Psoas muscle (tissue), 8 donors: ENCODE measurements around the gene PIGP. TPM values are rescaled to one million over a fixed set of nuclear protein-coding genes. Genes with fewer than 3 reads are reported as not detected.
"Not testable (repeated sequence)": the region's sequence is repeated elsewhere in the genome, so short reads cannot be mapped to it uniquely, and the experiment has no call there.

ENCODE experiments used
- ATAC-seq, 4 donors: fragments of 200-7000 bp; cut with Tn5 transposase; one replicate each; pipeline ENCODE4 v1.9.1; 2020; ENCODE audit warnings: moderate library complexity in 3 of 4, mild to moderate bottlenecking in 2 of 4
- DNase-seq, 2 donors: peaks; one replicate each; pipeline ENCODE4 v3.0.0-alpha.2; 2020
- H3K27ac ChIP-seq: fragments of 200-600 bp; one replicate; pipeline ENCODE4 v1.8.0; 2022
- H3K27me3 ChIP-seq, 3 donors: fragments of 200-600 bp in 1 of 3; one replicate each; pipeline versions ENCODE4 v1.6.1 to v1.8.0; 2013 to 2022; ENCODE audit warnings: low read length in 2 of 3, mild to moderate bottlenecking in 2 of 3, moderate library complexity in 1 of 3; ENCODE audit not compliant: insufficient read depth in 3 of 3
- H3K36me3 ChIP-seq, 2 donors: fragments of 200-600 bp in 1 of 2; one replicate each; pipeline versions ENCODE4 v1.6.1 to v1.8.0; 2013 to 2022; ENCODE audit warnings: low read depth in 1 of 2, mild to moderate bottlenecking in 1 of 2, moderate library complexity in 1 of 2; ENCODE audit not compliant: insufficient read depth in 1 of 2
- H3K4me1 ChIP-seq: fragments of 200-600 bp; one replicate; pipeline ENCODE4 v1.8.0; 2022
- H3K4me3 ChIP-seq: fragments of 200-600 bp; one replicate; pipeline ENCODE4 v1.8.0; 2022; ENCODE audit warnings: mild to moderate bottlenecking
- H3K9me3 ChIP-seq: fragments of 200-600 bp; one replicate; pipeline ENCODE4 v1.8.0; 2022
- CTCF ChIP-seq: fragments of 200-600 bp; IDR thresholded peaks from one replicate; pipeline ENCODE4 v1.8.0; 2022; ENCODE audit warnings: antibody characterized with exemption
- WGBS, 3 donors: extraction: QIAGEN DNeasy Blood & Tissue Kit; methylation state at CpG; one replicate each; pipeline versions ENCODE4 v1.1.6 to v1.1.7; 2013; 5-methylcytosine and 5-hydroxymethylcytosine counted together
- intact Hi-C, 2 donors: fragments of 100-400 bp; cut with DNase I; formaldehyde crosslinking; loops; one replicate each; pipeline versions ENCODE4 v1.11.0 to v1.14.2; 2022
- polyA plus RNA-seq, 3 donors: library from polyadenylated mRNA; stranded (reverse); fragments of 200-250 nt; gene quantifications; one replicate each; pipeline ENCODE4 v1.2.3, GENCODE V29; 2013
- total RNA-seq, 4 donors: library from RNA; stranded (reverse); fragmentation: NEBNext Ultra II Directional in 2 of 4; extraction: Animal tissue kit (Norgen Biotek cat#: 25700) in 2 of 4; gene quantifications; one replicate each; pipeline versions ENCODE4 v1.2.1 to v1.2.4, GENCODE V29; 2021 to 2023
- donor health status: healthy with polysubstance abuse.
- donor health status: DM: no; HTN: no; CAD: no; lungs with moderate emphysema.
- donor health status: Bipolar disorder and iron deficiency.
- donor health status: healthy.
- donor health status: DM: yes; HTN: yes; CAD: no.
- donor health status: DM: no; HTN: no; CAD: no.
- donor health status: DM: no; HTN: no; CAD: no.
- donor health status: DM: yes; HTN: yes; CAD: no.

Gene PIGP
- total and polyA plus RNA-seq, 7 donors, result 23.0 to 46.9 (median 29.6) TPM

- 97 to 100% (median 98%) methylated on average over 2 of the region's 2 CpGs for WGBS, 3 donors
- TF ChIP-seq CTCF, result no peak
- Histone ChIP-seq H3K4me1 (no peaks in the 10 kb centered on the region), H3K27me3 (no peaks in the 10 kb centered on the region), H3K27ac (no peak overlapping the region), H3K4me3 (no peak overlapping the region), H3K9me3 (no peaks in the 10 kb centered on the region), H3K36me3 (peaks cover 0 to 15% of the 10 kb centered on the region in 2 donors)
- ATAC-seq (no peak), DNase-seq (no peak)
- intact Hi-C loops, result no loop called here
Observed at GRCh38 chr21:37106998-37107397, 34.1 kb upstream of the PIGP start.

GRCh38 chr21:37102746-37103145 is 29.9 kb upstream of the PIGP start:
- H3K27me3 ChIP-seq, H3K4me1 ChIP-seq, intact Hi-C loops, DNase-seq, H3K9me3 ChIP-seq, H3K27ac ChIP-seq, ATAC-seq, H3K4me3 ChIP-seq: not testable (repeated sequence)
- WGBS, 3 donors, result 96 to 97% (median 97%) methylated on average over 3 of the region's 3 CpGs
- peaks cover 8 to 29% of the 10 kb centered on the region in 2 donors for H3K36me3 ChIP-seq

- DNase-seq, result no peak
- ATAC-seq, result no peak
- Histone ChIP-seq H3K27ac (no peak overlapping the region), H3K4me1 (no peaks in the 10 kb centered on the region), H3K4me3 (no peak overlapping the region), H3K9me3 (no peaks in the 10 kb centered on the region), H3K36me3 (peaks cover 8 to 43% of the 10 kb centered on the region in 2 donors), H3K27me3 (no peaks in the 10 kb centered on the region)
- intact Hi-C loops, result no loop called here
- WGBS, 3 donors, result 91 to 97% (median 92%) methylated on average over 1 of the region's 1 CpG
- no peak for TF ChIP-seq CTCF
Observed at GRCh38 chr21:37101384-37101783, 28.5 kb upstream of the PIGP start.

GRCh38 chr21:37100316-37100715 is 27.4 kb upstream of the PIGP start:
- ATAC-seq (no peak), DNase-seq (no peak)
- H3K36me3 ChIP-seq, result peaks cover 10 to 54% of the 10 kb centered on the region in 2 donors
- intact Hi-C loops, result no loop called here
- 97 to 98% (median 97%) methylated on average over 6 of the region's 6 CpGs for WGBS, 3 donors
- H3K27me3 ChIP-seq, result no peaks in the 10 kb centered on the region
- H3K4me1 ChIP-seq, result no peaks in the 10 kb centered on the region
- no peak for TF ChIP-seq CTCF
- no peaks in the 10 kb centered on the region for H3K9me3 ChIP-seq
- H3K4me3 ChIP-seq, result no peak overlapping the region
- H3K27ac ChIP-seq, result no peak overlapping the region

GRCh38 chr21:37098751-37099150 is 25.9 kb upstream of the PIGP start:
- intact Hi-C loops, result no loop called here
- no peaks in the 10 kb centered on the region for H3K9me3 ChIP-seq
- no peak for ATAC-seq
- H3K36me3 ChIP-seq, result peaks cover 10 to 64% of the 10 kb centered on the region in 2 donors
- H3K27ac ChIP-seq, result no peak overlapping the region
- H3K4me3 ChIP-seq, result no peak overlapping the region
- no peaks in the 10 kb centered on the region for H3K4me1 ChIP-seq
- WGBS, 3 donors, result 48 to 66% (median 50%) methylated on average over 2 of the region's 2 CpGs
- no peak for TF ChIP-seq CTCF
- no peaks in the 10 kb centered on the region for H3K27me3 ChIP-seq
- DNase-seq, result no peak
